Peyer's patch (tissue), 4 donors: ENCODE measurements around the gene ZNF579.

Experiments
- CTCF ChIP-seq, 6 experiments: fragments of 450-650 bp in 4 of 6; fragments of 200-600 bp in 2 of 6; sonication (generic) in 1 of 6; IDR thresholded peaks; one replicate each; pipeline ENCODE4 v1.5.1; 2017 to 2019; ENCODE audit warnings: antibody characterized with exemption in 6 of 6, mild to moderate bottlenecking in 3 of 6, moderate library complexity in 1 of 6
- POLR2A ChIP-seq, 2 donors: fragments of 450-650 bp; IDR thresholded peaks; one replicate each; pipeline ENCODE4 v1.5.1; 2017; ENCODE audit warnings: antibody characterized with exemption in 2 of 2, mild to moderate bottlenecking in 2 of 2, moderate library complexity in 2 of 2

- TF ChIP-seq CTCF (IDR thresholded peaks at IDR 0.05) (no peak), POLR2A (IDR thresholded peaks at IDR 0.05) (no peak)
Measured at GRCh38 chr19:55613396-55613795, 32.7 kb upstream of the ZNF579 start.
